Mesenchymal stem cell (in vitro differentiated cells and primary cell): ENCODE data around the gene PTPN13.

Source experiments
- DNase-seq: peaks from one replicate; pipeline ENCODE4 v3.0.0-alpha.2; 2013
- H2AFZ ChIP-seq: one replicate; pipeline ENCODE4 v1.6.1; 2013; ENCODE audit warnings: low read depth, mild to moderate bottlenecking, control low read depth, inconsistent platforms, low read length, moderate library complexity
- H2AK5ac ChIP-seq: 2 replicates; pipeline ENCODE4 v1.6.1; 2013; ENCODE audit warnings: low read length, moderate library complexity, mild to moderate bottlenecking, inconsistent platforms; ENCODE audit not compliant: severe bottlenecking
- H2BK120ac ChIP-seq: one replicate; pipeline ENCODE4 v1.6.1; 2013; ENCODE audit warnings: low read depth, mild to moderate bottlenecking, inconsistent platforms, low read length, moderate library complexity
- H2BK12ac ChIP-seq, 2 experiments: one replicate each; pipeline ENCODE4 v1.6.1; 2013; ENCODE audit warnings: inconsistent platforms in 2 of 2, low read length in 2 of 2, mild to moderate bottlenecking in 2 of 2, moderate library complexity in 2 of 2, control low read depth in 1 of 2
- H2BK15ac ChIP-seq: one replicate; pipeline ENCODE4 v1.6.1; 2013; ENCODE audit warnings: mild to moderate bottlenecking, low read depth, inconsistent platforms; ENCODE audit not compliant: poor library complexity, severe bottlenecking
- H2BK5ac ChIP-seq: 2 replicates; pipeline ENCODE4 v1.6.1; 2013; ENCODE audit warnings: low read depth, mild to moderate bottlenecking, low read length, control low read depth, inconsistent platforms; ENCODE audit not compliant: poor library complexity, severe bottlenecking
- H3K14ac ChIP-seq, 2 experiments: one replicate each; pipeline ENCODE4 v1.6.1; 2013; ENCODE audit warnings: inconsistent platforms in 2 of 2, low read length in 2 of 2, control low read depth in 1 of 2, mild to moderate bottlenecking in 1 of 2, moderate library complexity in 1 of 2
- H3K18ac ChIP-seq, 2 experiments: one replicate each; pipeline ENCODE4 v1.6.1; 2013; ENCODE audit warnings: inconsistent platforms in 2 of 2, low read length in 2 of 2, control low read depth in 1 of 2, low read depth in 1 of 2, mild to moderate bottlenecking in 1 of 2
- H3K23ac ChIP-seq, 2 experiments: one replicate each; pipeline ENCODE4 v1.6.1; 2013; ENCODE audit warnings: inconsistent platforms in 2 of 2, low read length in 2 of 2, mild to moderate bottlenecking in 2 of 2, moderate library complexity in 2 of 2, control low read depth in 1 of 2
- H3K27ac ChIP-seq: 2 replicates; pipeline ENCODE4 v1.5.1; 2013; ENCODE audit warnings: mild to moderate bottlenecking, moderate library complexity, low read length, control low read depth, inconsistent platforms; ENCODE audit not compliant: poor library complexity, severe bottlenecking
- H3K27me3 ChIP-seq, 2 experiments: 2 replicates each; pipeline versions ENCODE4 v1.6.1 to v1.7.0; 2013; ENCODE audit warnings: low read length in 2 of 2, mild to moderate bottlenecking in 2 of 2, moderate library complexity in 2 of 2, control low read depth in 1 of 2, inconsistent platforms in 1 of 2; ENCODE audit not compliant: control insufficient read depth in 1 of 2, insufficient read depth in 1 of 2
- H3K36me3 ChIP-seq, 2 experiments: 2 replicates each; pipeline versions ENCODE4 v1.6.1 to v1.7.0; 2013; ENCODE audit warnings: low read length in 2 of 2, control low read depth in 1 of 2, inconsistent platforms in 1 of 2, low read depth in 1 of 2, mild to moderate bottlenecking in 1 of 2; ENCODE audit not compliant: insufficient read depth in 2 of 2, control insufficient read depth in 1 of 2
- H3K4ac ChIP-seq, 2 experiments: one replicate each; pipeline ENCODE4 v1.6.1; 2013; ENCODE audit warnings: inconsistent platforms in 2 of 2, low read length in 2 of 2, mild to moderate bottlenecking in 2 of 2, moderate library complexity in 2 of 2, control low read depth in 1 of 2, low read depth in 1 of 2
- H3K4me1 ChIP-seq: 2 replicates; pipeline ENCODE4 v1.6.1; 2013; ENCODE audit warnings: low read depth, low read length, control low read depth; ENCODE audit not compliant: control insufficient read depth, insufficient read depth
- H3K4me2 ChIP-seq: 2 replicates; pipeline ENCODE4 v1.6.1; 2013; ENCODE audit warnings: low read length, mild to moderate bottlenecking, inconsistent platforms; ENCODE audit not compliant: poor library complexity, severe bottlenecking
- H3K4me3 ChIP-seq, 2 experiments: 2 replicates each; pipeline versions ENCODE4 v1.5.1 to v1.7.0; 2013; ENCODE audit warnings: low read length in 2 of 2, mild to moderate bottlenecking in 2 of 2, control low read depth in 1 of 2, low read depth in 1 of 2; ENCODE audit not compliant: insufficient read depth in 1 of 2
- H3K79me1 ChIP-seq: replicated peaks from 2 replicates; pipeline ENCODE4 v1.6.1; 2013; ENCODE audit warnings: mild to moderate bottlenecking, control low read depth, low read length, inconsistent platforms; ENCODE audit not compliant: poor library complexity, severe bottlenecking
- H3K9ac ChIP-seq: 2 replicates; pipeline ENCODE4 v1.7.0; 2013; ENCODE audit warnings: mild to moderate bottlenecking, low read length, moderate library complexity
- H3K9me3 ChIP-seq: 2 replicates; pipeline ENCODE4 v1.7.0; 2013; ENCODE audit warnings: mild to moderate bottlenecking, low read length; ENCODE audit not compliant: control insufficient read depth
- H4K8ac ChIP-seq: one replicate; pipeline ENCODE4 v1.6.1; 2013; ENCODE audit warnings: inconsistent platforms, mild to moderate bottlenecking, low read length, moderate library complexity
- H4K91ac ChIP-seq: one replicate; pipeline ENCODE4 v1.6.1; 2013; ENCODE audit warnings: mild to moderate bottlenecking, low read length, inconsistent platforms
- WGBS: methylation state at CpG from one replicate; pipeline ENCODE4 v1.1.7; 2013; ENCODE audit warnings: mixed read lengths; 5-methylcytosine and 5-hydroxymethylcytosine counted together

Gene PTPN13

GRCh38 chr4:86630629-86631028 is 36.5 kb downstream of the PTPN13 start:
- Histone ChIP-seq H3K4ac (no peak overlapping the region), H2BK12ac (no peak overlapping the region), H4K8ac (no peak overlapping the region), H3K18ac (no peak overlapping the region), H3K14ac (no peak overlapping the region), H3K27me3 (no peaks in the 10 kb centered on the region), H2AK5ac (no peak overlapping the region), H3K79me1 (peaks cover 20% of the 10 kb centered on the region), H4K91ac (no peak overlapping the region), H3K23ac (no peak overlapping the region), H3K27ac (no peak overlapping the region), H2BK15ac (no peak overlapping the region), H2BK120ac (no peak overlapping the region), H3K4me2 (no peak overlapping the region), H3K9me3 (peaks cover 8% of the 10 kb centered on the region), H2BK5ac (no peak overlapping the region), H3K4me1 (no peaks in the 10 kb centered on the region), H2AFZ (no peak overlapping the region), H3K4me3 (no peak overlapping the region), H3K36me3 (peaks cover 8 to 9% of the 10 kb centered on the region in 2 experiments), H3K9ac (no peak overlapping the region)
- WGBS, result 80% methylated on average over 1 of the region's 1 CpG
- peak; percentile 7 for DNase-seq

GRCh38 chr4:86631166-86631565 is 37.1 kb downstream of the PTPN13 start:
- no peak overlapping the region for H3K9ac ChIP-seq
- H3K79me1 ChIP-seq, result peaks cover 23% of the 10 kb centered on the region
- H4K91ac ChIP-seq, result no peak overlapping the region
- no peak overlapping the region for H2BK12ac ChIP-seq
- H3K14ac ChIP-seq, result no peak overlapping the region
- no peak overlapping the region for H3K4ac ChIP-seq
- no peak overlapping the region for H3K18ac ChIP-seq
- no peak overlapping the region for H2BK15ac ChIP-seq
- no peaks in the 10 kb centered on the region for H3K4me1 ChIP-seq
- no peak overlapping the region for H3K4me3 ChIP-seq
- H2AK5ac ChIP-seq, result no peak overlapping the region
- H3K9me3 ChIP-seq, result peaks cover 8% of the 10 kb centered on the region
- H4K8ac ChIP-seq, result no peak overlapping the region
- no peak overlapping the region for H3K23ac ChIP-seq
- peaks cover 10 to 14% of the 10 kb centered on the region in 2 experiments for H3K36me3 ChIP-seq
- no peak for DNase-seq
- H3K27me3 ChIP-seq, result no peaks in the 10 kb centered on the region
- H3K27ac ChIP-seq, result no peak overlapping the region
- H2BK5ac ChIP-seq, result no peak overlapping the region
- WGBS, result 57% methylated on average over 1 of the region's 1 CpG
- no peak overlapping the region for H3K4me2 ChIP-seq
- no peak overlapping the region for H2BK120ac ChIP-seq
- no peak overlapping the region for H2AFZ ChIP-seq

- H2BK120ac ChIP-seq, result no peak overlapping the region
- no peak overlapping the region for H2BK5ac ChIP-seq
- no CpG with 5 or more reads among the region's 2 CpGs for WGBS
- H3K4me1 ChIP-seq, result no peaks in the 10 kb centered on the region
- no peak overlapping the region for H3K14ac ChIP-seq
- peaks cover 8% of the 10 kb centered on the region for H3K9me3 ChIP-seq
- no peaks in the 10 kb centered on the region for H3K27me3 ChIP-seq
- no peak overlapping the region for H4K91ac ChIP-seq
- peak; percentile 34 for DNase-seq
- peaks cover 10 to 17% of the 10 kb centered on the region in 2 experiments for H3K36me3 ChIP-seq
- H3K23ac ChIP-seq, result no peak overlapping the region
- H2BK15ac ChIP-seq, result no peak overlapping the region
- H2AFZ ChIP-seq, result no peak overlapping the region
- no peak overlapping the region for H3K18ac ChIP-seq
- H3K9ac ChIP-seq, result peak overlapping the region; percentile 3
- peaks cover 21% of the 10 kb centered on the region for H3K79me1 ChIP-seq
- no peak overlapping the region for H3K4me2 ChIP-seq
- H4K8ac ChIP-seq, result no peak overlapping the region
- H2BK12ac ChIP-seq, result no peak overlapping the region
- H2AK5ac ChIP-seq, result no peak overlapping the region
- H3K4me3 ChIP-seq, result no peak overlapping the region
- no peak overlapping the region for H3K4ac ChIP-seq
- H3K27ac ChIP-seq, result no peak overlapping the region
These were observed 39.7 kb downstream of the PTPN13 start for GRCh38 chr4:86633854-86634253.

GRCh38 chr4:86640469-86640868 is 46.4 kb downstream of the PTPN13 start:
- no peaks in the 10 kb centered on the region for H3K9me3 ChIP-seq
- no peak for DNase-seq
- H3K4ac ChIP-seq, result no peak overlapping the region
- H3K9ac ChIP-seq, result no peak overlapping the region
- no peak overlapping the region for H2BK120ac ChIP-seq
- no peak overlapping the region for H2BK12ac ChIP-seq
- no peak overlapping the region for H2AFZ ChIP-seq
- no peak overlapping the region for H4K91ac ChIP-seq
- no CpG with 5 or more reads among the region's 1 CpG for WGBS
- peaks cover 10 to 25% of the 10 kb centered on the region in 2 experiments for H3K36me3 ChIP-seq
- no peaks in the 10 kb centered on the region for H3K27me3 ChIP-seq
- H2BK5ac ChIP-seq, result no peak overlapping the region
- no peak overlapping the region for H2AK5ac ChIP-seq
- H3K4me3 ChIP-seq, result no peak overlapping the region
- no peak overlapping the region for H4K8ac ChIP-seq
- no peak overlapping the region for H2BK15ac ChIP-seq
- H3K4me1 ChIP-seq, result no peaks in the 10 kb centered on the region
- H3K14ac ChIP-seq, result no peak overlapping the region
- H3K79me1 ChIP-seq, result peaks cover 12% of the 10 kb centered on the region
- no peak overlapping the region for H3K4me2 ChIP-seq
- H3K18ac ChIP-seq, result no peak overlapping the region
- no peak overlapping the region for H3K23ac ChIP-seq
- H3K27ac ChIP-seq, result no peak overlapping the region
